Astrocyte (in vitro differentiated cells and primary cell): Measurements from ENCODE around the gene EMD.

Source experiments
- EZH2 ChIP-seq: IDR thresholded peaks from 2 replicates; pipeline ENCODE4 v1.6.1; 2012; ENCODE audit warnings: mild to moderate bottlenecking, low read length, inconsistent platforms; ENCODE audit not compliant: insufficient read depth
- TF ChIP-seq, protein P1 (sequence below): IDR thresholded peaks from 2 replicates; pipeline ENCODE4 v1.5.1; 2011; ENCODE audit warnings: low read depth, mild to moderate bottlenecking, inconsistent platforms, low read length, moderate library complexity; ENCODE audit not compliant: insufficient read depth

DNA sequence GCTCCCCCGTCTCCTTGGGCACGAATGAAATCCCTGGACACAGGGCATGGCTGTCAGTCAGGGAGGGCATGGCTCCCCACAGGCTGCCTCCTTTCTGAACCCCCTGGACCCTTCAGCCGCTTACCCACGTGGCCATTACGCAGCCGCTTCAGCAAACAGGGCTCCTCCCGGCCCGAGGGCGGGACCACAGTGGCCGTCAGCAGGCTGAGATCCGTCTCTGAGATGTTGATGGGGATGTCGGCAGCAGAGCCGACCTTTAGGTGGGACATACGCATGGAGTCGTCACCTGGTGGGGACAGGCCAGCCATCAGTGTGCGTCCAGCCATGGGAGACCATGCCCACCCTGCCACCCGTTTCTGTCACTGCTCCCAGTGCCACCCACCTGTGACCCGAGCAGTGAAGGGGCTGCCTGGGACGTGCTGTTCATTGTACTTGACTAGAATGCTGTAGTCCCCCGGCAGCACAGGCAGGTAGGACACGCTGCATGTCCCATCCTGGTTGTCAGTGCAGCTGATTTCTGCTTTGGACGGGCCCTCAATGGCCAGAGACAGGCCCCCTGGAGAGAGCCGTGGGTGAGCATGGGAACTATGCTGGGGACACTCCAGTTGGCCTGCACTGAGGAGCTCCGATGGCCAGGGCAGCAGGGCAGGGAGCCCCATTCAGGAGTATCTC is 25.8 kb upstream of the EMD start:
- TF ChIP-seq, protein P1, sequence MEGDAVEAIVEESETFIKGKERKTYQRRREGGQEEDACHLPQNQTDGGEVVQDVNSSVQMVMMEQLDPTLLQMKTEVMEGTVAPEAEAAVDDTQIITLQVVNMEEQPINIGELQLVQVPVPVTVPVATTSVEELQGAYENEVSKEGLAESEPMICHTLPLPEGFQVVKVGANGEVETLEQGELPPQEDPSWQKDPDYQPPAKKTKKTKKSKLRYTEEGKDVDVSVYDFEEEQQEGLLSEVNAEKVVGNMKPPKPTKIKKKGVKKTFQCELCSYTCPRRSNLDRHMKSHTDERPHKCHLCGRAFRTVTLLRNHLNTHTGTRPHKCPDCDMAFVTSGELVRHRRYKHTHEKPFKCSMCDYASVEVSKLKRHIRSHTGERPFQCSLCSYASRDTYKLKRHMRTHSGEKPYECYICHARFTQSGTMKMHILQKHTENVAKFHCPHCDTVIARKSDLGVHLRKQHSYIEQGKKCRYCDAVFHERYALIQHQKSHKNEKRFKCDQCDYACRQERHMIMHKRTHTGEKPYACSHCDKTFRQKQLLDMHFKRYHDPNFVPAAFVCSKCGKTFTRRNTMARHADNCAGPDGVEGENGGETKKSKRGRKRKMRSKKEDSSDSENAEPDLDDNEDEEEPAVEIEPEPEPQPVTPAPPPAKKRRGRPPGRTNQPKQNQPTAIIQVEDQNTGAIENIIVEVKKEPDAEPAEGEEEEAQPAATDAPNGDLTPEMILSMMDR, result no peak
- no peak for TF ChIP-seq EZH2
